Measurements from ENCODE around the gene UEVLD.
"Not testable (repeated sequence)": the region's sequence is repeated elsewhere in the genome, so short reads cannot be mapped to it uniquely, and the experiment has no call there.

UEVLD gene

GRCh38 chr11:18588297-18589252 is at the start of gene UEVLD:
Gene UEVLD, minus strand, starts transcription at chr11:18588734. Its CDS starts 80 bp downstream, at chr11:18588654.
- peak; percentile 98 for DNase-seq (ENCODE audit: low spot score)

- DNase-seq (ENCODE audit: low spot score), result peak; percentile 97
These were observed 45.9 kb upstream of the UEVLD start, which contains the start of gene SPTY2D1 for GRCh38 chr11:18634140-18635032. Gene SPTY2D1, minus strand, starts transcription at chr11:18634342. Its CDS starts 85 bp downstream, at chr11:18634257.

GRCh38 chr11:18633256-18634139 is 45.0 kb upstream of the UEVLD start:
- peak; percentile 11 for DNase-seq (ENCODE audit: low spot score)

GRCh38 chr11:18632841-18633240 is 44.3 kb upstream of the UEVLD start:
- DNase-seq (ENCODE audit: low spot score), result no peak

- no peak for DNase-seq (ENCODE audit: low spot score)
These were observed 35.6 kb upstream of the UEVLD start for GRCh38 chr11:18624161-18624560.

GRCh38 chr11:18623707-18624106 is 35.2 kb upstream of the UEVLD start:
- DNase-seq (ENCODE audit: low spot score), result no peak

- no peak for DNase-seq (ENCODE audit: low spot score)
These were observed 29.9 kb upstream of the UEVLD start for GRCh38 chr11:18618342-18619025.

GRCh38 chr11:18617688-18618341 is 29.3 kb upstream of the UEVLD start:
- no peak for DNase-seq (ENCODE audit: low spot score)

GRCh38 chr11:18615628-18616392 is 27.3 kb upstream of the UEVLD start:
- DNase-seq (ENCODE audit: low spot score), result no peak

- DNase-seq (ENCODE audit: low spot score), result no peak
These were observed 26.1 kb upstream of the UEVLD start for GRCh38 chr11:18614667-18615066.

- no peak for DNase-seq (ENCODE audit: low spot score)
These were observed 23.9 kb upstream of the UEVLD start for GRCh38 chr11:18612394-18612793.

GRCh38 chr11:18611196-18611595 is 22.7 kb upstream of the UEVLD start:
- DNase-seq (ENCODE audit: low spot score), result peak; percentile 55

- DNase-seq (ENCODE audit: low spot score), result no peak
These were observed 19.8 kb upstream of the UEVLD start for GRCh38 chr11:18608376-18608775.

- no peak for DNase-seq (ENCODE audit: low spot score)
These were observed 12.5 kb upstream of the UEVLD start for GRCh38 chr11:18600915-18601569.

GRCh38 chr11:18599739-18600230 is 11.3 kb upstream of the UEVLD start, which contains the start of gene MISFA:
Gene MISFA, plus strand, starts transcription at chr11:18599789. Its CDS starts 140 bp downstream, at chr11:18599929.
- DNase-seq (ENCODE audit: low spot score), result no peak

GRCh38 chr11:18594999-18595749 is 6.6 kb upstream of the UEVLD start:
- no peak for DNase-seq (ENCODE audit: low spot score)

- not testable (repeated sequence) for DNase-seq (ENCODE audit: low spot score)
These were observed 5.6 kb upstream of the UEVLD start for GRCh38 chr11:18594088-18594487.

GRCh38 chr11:18590571-18590970 is 2.0 kb upstream of the UEVLD start:
- DNase-seq (ENCODE audit: low spot score), result no peak
